GM21423 (cell line): ENCODE measurements around the gene FNDC11.
"Not testable (repeated sequence)": the region's sequence is repeated elsewhere in the genome, so short reads cannot be mapped to it uniquely, and the experiment has no call there.

Experiments
- ATAC-seq: cut with Tn5 transposase; IDR thresholded peaks from one replicate; pipeline ENCODE4 v1.9.1; 2021; ENCODE audit warnings: mild to moderate bottlenecking, moderate library complexity; ENCODE audit not compliant: unreplicated experiment

The FNDC11 gene

DNA sequence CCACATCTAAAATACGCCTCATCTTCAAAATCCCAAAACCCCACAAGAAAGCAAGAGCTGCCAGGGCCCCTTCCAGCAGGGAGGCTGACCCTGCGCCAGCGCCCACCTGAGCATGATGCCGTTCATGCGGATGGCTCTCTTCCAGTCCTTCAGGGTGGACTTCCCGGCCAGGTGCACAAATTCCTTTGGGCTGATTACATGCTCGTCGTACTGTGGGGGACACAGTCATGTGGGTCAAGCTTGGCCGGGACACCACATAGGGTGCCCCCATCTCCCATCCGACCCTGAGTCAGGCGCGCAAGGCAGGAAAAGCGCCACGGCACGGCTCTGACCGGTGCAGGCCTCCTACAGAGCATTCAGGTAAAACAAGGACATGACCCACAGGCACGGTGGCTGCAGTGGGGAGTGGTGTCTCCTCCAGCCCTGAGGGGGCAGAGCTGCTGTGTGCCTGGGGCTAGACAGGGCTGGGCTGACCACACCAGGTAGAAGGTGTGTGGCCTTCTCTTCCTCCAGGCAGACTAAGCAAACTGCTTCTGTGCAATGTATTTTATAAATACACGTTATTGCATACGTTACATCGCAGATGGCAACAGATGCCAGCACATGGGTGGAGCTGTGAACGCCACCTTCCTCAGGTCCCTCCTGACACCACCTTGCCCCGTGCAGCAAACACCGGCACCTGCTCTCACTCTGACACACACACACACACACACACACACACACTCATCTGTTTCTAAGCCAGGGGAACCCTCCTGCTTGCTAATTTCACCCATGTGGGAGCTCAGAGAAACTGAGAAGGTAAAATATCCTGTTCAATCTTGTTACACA is 43.9 kb downstream of the FNDC11 start:
- ATAC-seq: no peak

DNA sequence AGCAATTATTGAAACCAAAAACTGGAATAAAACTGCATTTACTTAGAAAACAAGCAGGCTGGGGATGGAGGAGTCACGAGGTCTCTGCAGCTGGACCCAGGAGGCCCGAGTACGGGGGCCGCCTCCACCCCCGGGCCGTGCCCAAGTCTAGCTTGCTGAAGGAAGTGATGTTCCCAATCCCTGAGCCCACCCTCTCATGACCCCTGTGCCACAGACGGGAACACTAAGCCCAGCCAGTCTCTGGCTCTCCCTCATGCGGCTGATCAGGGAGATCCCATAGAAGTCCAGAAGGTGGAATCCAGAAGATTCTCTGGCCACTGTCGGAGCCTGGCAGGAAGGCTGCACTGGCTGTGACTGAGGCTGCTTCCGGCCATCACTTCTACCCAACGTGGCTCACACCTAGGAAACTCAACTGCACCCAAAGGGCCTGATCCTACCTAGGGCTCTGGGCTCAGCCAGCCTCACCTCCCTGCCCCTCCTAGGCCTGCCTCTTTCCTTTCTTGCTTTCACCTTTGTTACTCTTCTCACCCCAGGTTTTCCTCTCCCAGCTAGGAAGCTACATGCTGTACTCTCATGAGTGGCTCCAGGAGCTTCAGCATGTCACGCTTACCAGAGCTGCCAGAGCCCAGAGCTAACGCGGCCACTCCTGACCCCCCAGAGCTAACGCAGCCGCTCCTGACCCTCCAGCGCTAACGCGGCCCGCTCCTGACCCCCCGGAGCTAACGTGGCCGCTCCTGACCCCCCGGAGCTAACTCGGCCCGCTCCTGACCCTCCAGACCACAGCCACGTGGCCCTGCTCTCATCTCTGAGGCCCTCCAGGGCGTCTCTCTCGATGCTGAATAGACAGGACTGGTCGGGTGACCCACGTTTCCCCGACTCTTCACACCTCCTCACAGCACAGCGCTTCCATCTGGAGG is 44.8 kb downstream of the FNDC11 start:
- no peak for ATAC-seq

DNA sequence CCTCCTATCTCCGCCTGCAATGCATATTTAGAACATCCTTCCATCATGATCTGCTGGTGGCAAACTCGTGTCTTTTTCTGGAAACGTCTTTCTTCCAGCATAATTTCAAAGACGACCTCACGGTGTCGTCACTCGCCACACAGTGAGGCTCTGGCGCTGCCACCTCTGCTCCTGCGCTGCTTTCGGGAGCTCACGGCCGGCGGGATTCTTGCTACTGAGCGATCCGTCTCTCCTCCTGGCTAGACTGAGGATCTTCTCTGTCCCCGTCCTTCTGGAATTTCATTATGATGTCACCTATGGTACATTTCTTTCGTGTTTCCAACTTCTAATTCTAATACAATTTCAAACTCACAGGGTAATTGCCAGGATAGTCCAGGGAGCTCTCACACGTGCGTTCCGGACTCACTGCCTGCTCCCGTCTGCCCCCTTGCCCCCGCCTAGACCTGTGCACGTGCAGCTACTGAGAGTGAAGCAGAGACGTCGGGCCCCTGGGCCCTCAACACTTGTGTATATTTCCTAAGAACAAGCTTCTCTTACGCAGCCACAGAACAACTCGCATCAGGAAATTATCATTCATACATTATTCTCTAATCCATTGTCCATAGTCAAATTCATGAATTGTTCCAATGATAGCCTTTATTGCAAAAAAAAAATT is 45.6 kb downstream of the FNDC11 start:
- ATAC-seq: no peak

DNA sequence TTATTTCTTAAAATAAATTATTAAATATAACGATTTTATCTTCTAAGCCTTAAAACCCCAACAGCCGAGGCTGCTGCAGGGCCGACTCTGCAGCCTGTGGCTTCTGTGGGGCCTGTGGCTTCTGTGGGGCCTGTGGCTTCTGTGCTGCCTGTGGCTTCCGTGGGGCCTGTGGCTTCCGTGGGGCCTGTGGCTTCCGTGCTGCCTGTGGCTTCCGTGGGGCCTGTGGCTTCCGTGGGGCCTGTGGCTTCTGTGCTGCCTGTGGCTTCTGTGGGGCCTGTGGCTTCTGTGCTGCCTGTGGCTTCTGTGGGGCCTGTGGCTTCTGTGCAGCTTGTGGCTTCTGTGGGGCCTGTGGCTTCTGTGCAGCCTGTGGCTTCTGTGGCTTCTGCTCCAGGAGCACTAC is 47.7 kb downstream of the FNDC11 start:
- ATAC-seq: not testable (repeated sequence)

DNA sequence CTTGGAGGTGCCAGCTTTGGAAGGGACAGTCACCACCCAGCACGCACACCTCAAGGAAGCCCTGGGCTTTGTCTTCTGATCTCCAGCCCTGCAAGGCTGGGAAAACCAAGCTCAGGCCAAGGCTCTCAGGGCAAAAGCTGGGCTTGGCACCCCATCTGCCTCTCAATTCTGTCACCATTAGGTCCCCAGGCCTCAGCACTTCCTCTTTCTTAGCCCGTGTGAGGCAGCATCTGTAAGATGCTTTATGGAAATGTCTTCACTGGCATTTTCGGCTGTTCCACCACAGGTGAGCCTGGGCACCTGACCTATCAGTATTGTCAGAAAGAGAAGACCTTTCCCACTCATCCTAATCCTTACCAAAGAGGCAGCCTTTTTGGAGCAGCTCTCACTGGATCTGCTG is 48.4 kb downstream of the FNDC11 start:
- ATAC-seq: no peak
